ENCODE results near the gene NR4A3.
"Not testable (repeated sequence)": the region's sequence is repeated elsewhere in the genome, so short reads cannot be mapped to it uniquely, and the experiment has no call there.

NR4A3 gene

DNA sequence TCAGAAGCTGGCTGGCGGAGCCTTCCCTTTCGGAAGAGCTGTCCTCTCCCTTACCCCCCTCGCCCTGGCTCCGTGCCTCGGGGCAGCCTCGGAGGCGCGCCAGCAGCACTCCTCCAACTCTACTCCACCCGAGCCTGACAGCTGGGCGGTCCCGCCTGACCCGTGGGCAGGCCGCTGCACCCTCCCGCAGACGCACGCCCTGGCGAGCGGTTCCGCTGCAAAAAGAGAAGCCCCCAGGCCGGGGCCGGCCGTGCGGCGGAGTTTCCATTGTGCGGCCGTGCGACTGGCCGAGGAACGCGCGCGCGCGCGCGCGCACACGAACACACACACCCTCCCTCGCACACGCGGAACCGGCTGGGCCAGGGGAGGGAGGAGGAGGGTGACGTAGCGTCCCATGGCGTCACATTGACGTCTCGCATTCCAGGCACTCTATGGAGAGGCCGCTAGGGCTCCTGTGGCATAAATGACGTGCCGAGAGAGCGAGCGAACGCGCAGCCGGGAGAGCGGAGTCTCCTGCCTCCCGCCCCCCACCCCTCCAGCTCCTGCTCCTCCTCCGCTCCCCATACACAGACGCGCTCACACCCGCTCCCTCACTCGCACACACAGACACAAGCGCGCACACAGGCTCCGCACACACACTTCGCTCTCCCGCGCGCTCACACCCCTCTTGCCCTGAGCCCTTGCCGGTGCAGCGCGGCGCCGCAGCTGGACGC, at the start of gene NR4A3:
Gene NR4A3 (plus strand): TSS at position 490 of the 713 bp plus-strand sequence. CDS start 6,158 bp downstream, outside the sequence.
- DNase-seq (ENCODE audit: low spot score) = peak; percentile 98

DNA sequence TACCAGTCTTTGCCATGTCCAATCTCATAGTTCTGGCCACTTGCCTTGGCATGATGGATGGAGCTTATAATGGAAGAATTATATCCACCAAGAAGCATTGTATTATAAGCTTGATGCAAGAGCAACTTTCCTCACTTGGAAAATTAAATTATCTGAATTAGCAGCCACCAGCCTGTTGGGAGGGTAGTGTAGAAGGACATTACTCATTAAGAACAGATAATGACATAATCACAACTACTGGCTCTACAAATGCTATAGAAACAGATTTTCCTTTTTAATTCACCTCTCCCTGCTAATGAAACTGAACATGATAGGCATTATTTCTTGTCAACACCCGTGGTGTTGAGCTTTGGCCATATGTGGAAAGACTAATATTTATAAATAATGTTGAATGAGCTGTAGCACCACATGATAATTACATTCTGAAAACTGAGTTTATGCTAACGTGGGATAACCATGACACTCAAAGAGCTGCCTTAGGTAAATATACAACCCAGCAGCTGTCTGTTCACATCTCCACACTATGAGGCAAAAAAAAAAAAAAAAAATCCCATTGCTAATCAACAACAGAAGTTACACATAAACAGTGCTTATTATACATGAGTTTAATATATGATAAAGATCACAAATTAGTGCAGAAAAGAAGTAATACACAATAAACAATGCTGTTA, 48.1 kb upstream of the NR4A3 start:
- no peak for DNase-seq (ENCODE audit: low spot score)

DNA sequence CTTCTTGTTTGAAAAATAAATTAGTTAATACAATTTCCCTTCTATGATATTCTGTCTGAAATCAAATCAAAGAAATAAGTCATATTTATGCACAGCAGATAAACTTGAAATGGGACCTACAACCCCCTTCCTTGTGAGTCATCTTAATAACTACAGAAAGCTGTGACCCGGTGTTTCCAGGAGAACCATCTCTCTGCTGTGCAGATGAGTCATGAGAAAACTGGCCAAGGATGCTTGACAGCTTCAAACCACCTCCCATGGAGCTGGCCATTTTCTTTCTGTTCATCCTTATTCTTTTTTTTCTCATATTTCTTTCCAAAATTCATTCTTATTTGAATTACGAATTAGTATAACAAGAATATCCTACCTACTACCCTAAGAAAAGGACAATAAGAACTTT, 43.4 kb upstream of the NR4A3 start:
- peak; percentile 75 for DNase-seq (ENCODE audit: low spot score)

DNA sequence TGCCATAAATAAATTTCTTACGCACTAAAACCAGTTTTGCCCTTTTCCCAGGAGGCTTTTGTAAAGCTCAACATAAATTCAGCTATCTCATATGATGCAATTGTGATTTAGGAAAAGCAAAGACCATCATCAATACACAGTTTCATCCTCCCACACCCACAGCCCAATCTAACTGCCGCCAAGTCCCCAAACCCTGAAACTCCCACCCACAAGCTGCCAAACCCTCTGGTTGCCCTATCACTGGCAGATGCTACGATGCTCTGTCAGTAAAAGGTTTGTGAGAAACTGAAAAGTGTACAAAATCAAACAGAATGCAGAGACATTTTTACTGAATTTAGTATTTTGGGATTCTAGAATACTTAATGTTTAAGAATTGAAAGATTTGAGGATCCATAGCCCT, 42.8 kb upstream of the NR4A3 start:
- no peak for DNase-seq (ENCODE audit: low spot score)

DNA sequence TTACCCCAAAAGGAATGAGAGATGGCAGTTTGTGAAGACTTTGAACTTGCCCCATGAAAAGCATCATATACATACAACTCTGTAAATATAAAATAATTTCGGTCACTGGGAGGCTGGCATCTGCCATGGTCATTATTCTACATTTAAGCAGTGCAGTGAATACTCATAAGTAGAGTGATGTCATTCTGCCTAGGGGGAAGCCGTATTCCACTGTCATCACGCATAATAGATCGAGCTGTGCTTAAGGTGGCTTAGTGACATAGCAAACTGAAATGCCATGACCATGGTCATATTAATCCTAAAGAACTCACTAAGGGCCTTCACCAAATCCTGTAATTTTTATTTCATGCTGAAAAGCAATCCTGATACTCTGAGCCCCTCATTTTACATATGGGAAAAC, 42.4 kb upstream of the NR4A3 start:
- no peak for DNase-seq (ENCODE audit: low spot score)

DNA sequence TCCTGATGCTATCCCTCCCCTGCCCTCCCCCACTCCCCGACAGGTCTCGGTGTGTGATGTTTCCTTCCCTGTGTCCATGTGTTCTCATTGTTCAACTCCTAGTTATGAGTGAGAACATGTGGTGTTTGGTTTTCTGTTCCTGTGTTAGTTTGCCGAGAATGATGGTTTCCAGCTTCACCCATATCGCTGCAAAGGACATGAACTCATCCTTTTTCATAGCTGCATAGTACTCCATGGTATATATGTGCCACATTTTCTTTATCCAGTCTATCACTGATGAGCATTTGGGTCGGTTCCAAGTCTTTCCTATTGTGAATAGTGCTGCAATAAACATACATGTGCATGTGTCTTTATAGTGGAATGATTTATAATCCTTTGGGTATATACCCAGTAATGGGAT, 39.3 kb upstream of the NR4A3 start:
- DNase-seq (ENCODE audit: low spot score) = not testable (repeated sequence)

DNA sequence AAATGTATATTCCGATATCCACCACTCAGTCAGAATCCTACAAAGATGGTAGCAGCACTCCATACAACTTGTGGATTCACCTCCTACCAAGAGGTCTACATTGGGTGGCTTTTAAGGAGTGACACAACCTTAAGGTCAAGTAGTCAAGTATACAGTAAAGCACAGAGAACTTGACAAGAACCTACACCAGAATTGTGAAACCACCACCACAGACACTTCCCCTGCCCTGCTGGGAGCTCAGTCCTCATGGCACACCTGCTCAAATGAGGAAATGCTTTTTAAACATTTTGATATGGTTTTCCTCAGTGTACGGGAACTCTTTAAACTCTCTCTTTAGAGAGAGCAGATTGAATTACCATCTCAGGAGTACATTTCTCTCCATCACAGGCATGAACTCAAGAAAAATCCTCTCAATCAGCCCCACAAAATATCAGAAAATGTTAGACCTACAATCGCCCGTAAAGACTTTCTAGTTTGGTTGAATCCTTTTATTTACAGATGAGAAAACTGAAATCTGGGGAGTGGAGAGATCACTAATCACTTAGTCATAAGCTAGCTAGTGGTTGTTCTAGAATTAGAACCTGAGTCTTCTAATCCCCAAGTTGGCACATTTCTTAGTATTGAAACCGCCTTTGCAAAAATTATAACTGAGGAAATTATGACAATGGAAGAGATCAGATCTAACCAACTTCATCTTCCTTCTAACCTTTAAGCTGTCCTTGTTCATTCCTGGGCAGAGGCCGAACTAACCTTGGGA, 38.5 kb upstream of the NR4A3 start:
- no peak for DNase-seq (ENCODE audit: low spot score)

DNA sequence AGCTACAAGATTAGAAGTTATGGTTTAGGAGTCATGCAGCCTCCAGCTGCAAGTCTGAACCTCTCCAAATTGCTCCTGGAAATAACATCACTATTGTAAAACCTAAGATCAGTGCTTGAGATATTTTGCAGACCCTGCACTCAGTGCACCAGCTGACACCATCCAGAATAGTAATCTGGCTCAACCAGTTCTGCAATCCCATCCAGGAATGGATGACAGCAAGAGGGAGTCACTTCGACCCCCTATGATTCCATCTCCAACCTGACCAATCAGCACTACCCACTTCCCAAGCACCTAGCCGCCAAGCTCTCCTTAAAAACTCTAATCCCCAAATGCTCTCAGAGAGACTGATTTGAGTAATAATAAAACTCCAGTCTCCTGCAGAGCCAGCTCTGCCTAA, 37.9 kb upstream of the NR4A3 start:
- no peak for DNase-seq (ENCODE audit: low spot score)

DNA sequence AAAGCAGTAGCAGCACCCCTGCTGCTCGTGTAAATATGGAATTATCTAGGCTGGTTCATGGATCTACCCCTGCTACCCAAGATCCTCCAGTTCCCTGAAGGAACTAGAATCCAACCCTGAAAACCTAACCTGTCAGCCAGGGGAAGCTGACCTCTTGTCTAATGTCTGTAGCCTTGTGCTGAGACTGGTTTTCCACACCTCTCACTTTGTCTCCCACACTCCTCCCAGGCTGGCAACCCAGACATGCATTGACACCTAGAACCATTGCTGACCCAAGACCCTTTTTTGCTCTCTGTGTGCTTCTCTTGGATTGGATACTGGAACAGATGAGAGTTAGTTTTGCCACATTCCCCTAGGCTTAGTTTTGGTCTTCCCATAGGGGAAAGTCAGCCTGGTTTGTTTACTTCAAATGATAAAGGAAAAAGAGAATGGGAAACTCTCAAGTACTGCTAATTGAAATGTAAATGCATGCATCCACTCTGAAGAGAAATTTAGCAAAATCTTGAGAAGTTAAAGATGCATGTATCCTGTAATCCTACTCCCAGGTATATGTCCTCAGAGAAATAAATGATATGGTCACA, 36.6 kb upstream of the NR4A3 start:
- no peak for DNase-seq (ENCODE audit: low spot score)

DNA sequence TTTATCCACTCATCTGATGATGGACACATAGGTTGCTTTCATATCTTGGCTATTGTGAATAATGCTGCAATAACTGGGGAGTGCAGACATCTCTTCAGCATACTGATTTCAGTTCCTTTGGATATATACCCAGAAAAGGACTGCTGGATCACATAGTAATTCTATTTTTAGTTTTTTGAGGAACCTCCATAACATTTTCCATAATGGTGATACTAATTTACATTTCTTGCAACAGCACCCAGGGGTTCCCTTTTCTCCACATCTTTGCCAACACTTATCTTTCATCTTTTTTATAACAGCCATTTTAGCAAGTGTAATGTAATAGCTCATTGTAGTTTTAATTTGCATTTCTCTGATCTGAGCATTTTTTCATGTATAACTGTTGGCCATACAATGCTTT, 34.1 kb upstream of the NR4A3 start:
- DNase-seq (ENCODE audit: low spot score) = no peak

DNA sequence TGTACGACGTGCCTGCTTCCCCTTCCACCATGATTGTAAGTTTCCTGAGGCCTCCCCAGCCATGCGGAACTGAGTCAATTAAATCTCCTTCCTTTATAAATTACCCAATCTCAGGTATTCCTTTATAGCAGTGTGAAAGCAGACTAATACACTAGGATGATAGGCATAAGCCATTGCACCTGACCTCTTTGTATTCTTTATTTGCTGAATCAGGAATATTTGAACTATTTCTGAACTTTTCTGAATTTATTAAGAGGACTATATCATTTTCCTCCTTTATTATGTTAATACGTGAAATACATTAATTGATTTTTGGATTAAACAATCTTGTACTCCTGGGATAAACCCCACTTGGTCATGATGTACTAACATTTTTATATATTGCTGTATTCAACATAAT, 28.2 kb upstream of the NR4A3 start:
- no peak for DNase-seq (ENCODE audit: low spot score)

DNA sequence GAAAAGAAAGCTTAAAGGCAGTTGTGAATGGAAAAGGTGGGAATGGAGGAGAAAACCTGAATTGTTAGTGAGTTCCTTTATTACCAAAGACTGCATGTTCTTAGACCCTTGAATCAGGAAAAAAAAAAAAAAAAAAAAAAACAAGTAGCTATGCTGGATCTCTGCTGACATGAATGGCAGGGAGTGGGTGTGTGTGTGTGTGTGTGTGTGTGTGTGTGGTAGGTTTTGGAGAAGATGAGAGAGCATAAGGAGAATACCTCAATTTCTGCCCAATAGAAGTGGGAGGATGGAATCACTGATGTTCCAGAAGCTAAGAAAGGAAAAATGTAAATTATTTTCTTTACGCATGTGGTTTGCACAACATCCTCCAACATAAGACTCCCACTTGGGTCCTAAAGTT, 25.5 kb upstream of the NR4A3 start:
- no peak for DNase-seq (ENCODE audit: low spot score)

DNA sequence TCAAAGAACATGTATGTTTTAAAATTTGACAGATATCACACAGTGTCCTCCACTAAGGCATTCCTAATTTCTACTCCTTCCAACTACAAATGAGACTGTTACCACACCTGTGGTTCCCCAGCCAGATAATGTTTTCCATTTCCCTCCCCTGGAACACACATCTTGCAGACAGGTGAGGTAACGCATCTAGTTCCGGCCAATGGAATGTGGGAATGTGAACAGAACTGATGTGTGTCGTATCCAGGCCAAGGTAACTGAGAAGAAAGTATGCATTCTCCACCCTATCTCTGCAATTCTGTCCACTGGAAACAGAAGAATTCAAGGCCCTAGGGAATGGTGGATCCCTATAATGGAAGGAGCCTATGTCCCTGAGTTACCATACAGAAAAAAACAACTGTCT, 19.9 kb upstream of the NR4A3 start:
- DNase-seq (ENCODE audit: low spot score) = no peak

DNA sequence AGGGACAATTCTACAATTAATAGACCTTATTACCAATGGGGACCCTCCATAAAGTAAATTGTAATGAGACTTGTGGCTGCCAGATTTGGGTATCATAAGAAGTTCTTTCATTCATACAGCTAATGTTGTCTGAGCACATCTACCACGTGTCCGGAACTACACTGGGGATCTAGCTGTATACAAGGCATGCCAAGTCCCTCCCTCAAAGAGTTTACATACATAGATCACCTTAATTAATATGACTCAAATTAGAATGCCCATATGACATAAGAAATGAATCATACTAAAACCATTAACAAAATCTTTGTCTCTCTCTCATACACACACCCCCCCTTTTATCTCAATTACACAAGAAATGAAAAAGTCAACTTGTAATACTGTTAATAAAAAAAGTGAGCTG, 18.0 kb upstream of the NR4A3 start:
- no peak for DNase-seq (ENCODE audit: low spot score)

DNA sequence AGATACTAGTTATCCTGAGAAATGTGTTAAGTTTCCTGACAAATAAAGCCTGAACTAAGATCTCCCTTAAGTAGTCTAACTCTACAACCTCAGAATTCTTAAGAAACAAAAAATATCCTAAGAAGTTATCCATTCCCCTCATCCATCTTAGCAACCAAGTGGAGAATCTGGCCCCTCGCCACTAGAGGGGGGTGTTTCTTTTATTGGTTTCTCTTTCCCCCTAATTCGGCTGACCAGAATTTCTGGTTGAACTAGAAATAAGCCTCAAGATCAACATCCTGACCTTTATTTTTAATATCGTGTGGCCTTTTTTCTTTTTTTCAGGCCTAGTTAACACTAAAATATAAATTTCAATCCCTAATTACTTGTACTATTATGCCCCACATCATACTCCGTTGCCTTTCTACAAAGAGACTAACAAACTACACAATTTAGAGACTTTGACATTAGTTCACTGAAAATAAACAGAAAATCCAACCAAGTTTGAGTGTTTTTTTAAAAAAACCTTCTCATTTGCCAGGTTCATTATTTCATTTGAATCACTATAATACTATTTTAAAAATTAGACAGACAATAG, 14.3 kb upstream of the NR4A3 start:
- DNase-seq (ENCODE audit: low spot score) = peak; percentile 80

DNA sequence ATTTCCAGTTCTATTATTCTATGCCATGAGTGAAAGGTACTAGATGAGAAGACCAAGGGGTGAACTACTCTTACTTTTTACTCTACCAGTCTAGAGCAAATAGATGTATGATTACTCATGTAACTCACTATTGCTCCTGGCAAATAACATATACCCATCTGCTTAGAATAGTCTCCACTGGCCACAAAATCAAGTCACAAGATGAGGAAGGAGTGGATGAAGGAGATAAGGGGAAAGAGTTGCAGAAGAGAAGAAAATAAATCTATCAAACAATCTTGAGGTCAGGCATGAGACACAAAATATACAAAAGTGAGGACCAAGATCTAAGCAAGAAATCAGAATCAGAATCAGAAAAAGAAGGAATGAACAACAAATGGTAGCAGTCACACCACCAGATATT, 13.7 kb upstream of the NR4A3 start:
- no peak for DNase-seq (ENCODE audit: low spot score)

DNA sequence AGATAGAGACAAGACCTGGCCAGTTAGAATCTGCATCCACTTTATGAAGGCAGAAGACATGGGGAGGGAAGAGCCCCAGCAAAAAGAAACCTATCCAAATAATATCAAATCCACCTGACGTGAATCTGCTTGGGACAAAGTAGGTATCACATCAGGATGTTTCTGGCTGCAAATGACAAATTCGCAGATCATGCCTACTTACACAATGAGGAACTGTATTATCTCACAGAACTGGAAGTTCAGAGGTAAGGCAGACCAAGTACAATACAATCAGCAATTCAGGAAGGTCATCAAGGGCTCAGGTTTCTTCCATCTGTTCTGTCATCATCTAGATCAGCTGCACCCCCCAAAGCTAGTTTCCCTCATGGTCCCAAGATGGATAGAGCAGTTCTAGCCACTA, 13.2 kb upstream of the NR4A3 start:
- DNase-seq (ENCODE audit: low spot score) = no peak

DNA sequence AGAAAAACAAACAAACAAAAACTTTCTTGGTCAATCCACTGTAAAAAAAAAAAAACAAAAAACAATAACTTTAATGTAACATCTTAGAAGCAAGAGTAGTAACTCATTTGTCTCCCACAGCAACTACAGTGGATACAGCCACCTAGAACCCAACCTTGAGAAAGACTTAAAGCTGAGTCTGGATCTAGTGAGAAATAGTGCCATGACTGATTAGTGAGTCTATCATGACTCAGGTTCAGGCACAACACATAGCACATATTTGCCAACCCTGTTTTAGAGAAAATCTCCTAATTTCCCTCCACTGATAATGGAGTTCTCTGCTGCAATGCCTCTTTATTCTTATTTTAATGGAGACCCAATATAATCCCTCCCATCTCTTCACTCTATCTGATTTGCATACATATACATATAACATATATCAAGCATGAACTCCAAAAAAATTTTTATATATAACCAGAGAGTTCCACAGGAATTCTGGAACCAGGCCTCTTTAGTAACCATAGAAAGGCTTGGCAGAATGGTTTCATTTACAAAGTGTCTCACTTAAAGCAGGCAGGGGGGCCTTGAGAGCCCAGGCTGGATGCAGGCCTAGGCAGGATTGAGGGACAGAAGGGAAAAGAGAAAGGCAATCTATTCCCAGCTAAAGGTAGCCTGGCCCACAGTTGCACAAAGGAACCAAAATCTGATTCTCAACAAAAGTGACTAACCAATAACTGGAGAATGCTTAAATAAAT, 11.9 kb upstream of the NR4A3 start:
- peak; percentile 82 for DNase-seq (ENCODE audit: low spot score)

DNA sequence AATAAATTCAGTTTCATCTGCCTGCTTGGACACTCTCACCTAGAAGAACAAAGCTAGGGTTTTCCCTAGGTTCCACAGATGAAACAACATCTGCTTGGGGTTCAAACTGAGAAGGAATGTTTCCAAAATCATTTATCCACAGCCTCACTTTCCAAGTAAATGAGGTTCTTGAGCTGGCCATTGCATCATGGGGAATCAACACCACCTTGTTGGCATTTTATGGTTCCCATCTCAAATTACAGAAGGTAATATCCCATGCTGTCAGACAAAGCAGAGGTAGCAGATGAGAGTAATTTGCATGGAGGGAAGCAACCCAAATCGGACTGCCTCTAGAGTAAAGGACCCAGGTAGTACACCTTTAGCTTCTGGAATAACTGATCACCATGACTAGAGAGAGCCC, 10.5 kb upstream of the NR4A3 start:
- DNase-seq (ENCODE audit: low spot score) = no peak

DNA sequence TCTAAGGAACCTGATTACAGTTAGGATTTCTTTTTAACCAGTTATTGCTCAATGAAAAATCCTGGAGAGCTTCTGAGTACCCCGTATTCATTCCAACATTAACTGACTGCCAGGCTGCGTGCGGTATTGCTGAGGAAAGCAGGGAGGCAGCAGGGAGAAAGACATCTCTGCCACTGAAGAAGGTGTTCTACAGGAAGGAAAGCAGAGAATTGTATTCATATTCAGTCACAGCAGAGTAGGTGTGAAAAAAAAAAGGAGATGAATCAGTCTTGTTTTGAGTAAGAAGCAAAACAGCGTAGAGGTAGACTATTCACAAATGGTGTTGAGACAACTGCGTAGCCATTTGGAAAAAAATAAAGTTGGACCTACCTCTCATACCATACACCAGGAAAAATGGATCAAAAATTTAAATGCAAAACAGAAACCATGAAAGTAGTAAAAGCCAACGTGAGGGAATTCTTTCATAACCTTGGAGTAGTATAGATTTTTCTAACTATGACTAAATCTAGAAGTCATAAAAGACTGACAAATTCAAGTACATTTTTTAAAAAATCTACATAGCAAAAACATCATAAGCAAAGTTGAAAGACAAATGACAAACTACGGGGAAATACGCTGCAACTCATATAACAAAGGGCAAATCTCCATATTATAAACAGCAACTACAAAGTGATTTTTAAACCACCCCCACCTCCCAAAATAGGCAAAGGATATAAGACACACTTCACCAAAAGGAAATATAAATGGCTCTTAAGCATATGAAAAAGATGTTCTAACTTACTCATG, 9.9 kb upstream of the NR4A3 start:
- no peak for DNase-seq (ENCODE audit: low spot score)

DNA sequence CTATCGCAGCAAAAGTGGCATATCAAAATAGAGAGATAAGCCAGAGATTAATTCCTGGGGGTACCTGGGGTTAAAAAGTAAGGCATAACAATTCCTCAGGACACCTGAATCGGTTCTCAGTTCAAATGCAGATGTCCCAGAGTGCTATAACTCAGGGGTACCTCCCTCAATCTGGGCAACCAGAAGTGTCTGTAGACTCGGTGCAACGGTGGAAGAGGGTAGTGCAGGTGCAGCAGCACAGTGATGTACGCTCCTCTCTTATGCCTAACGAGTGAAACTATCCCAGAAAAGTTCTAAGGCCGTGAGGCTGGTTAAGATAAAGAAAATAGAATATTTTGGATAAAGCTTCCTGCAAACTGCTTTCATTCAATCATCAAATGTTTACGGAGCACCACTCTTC, 7.9 kb upstream of the NR4A3 start:
- DNase-seq (ENCODE audit: low spot score) = no peak

Measured in RKO (cell line).